Cardiac muscle cell (in vitro differentiated cells and primary cell): ENCODE results near the gene SLX4IP. TPM values are rescaled to one million over a fixed set of nuclear protein-coding genes. Genes with fewer than 3 reads are reported as not detected.

Experiments
- DNase-seq, 2 donors: peaks; one replicate each; pipeline versions ENCODE4 v3.0.0 to v3.0.0-alpha.2; 2010 to 2017; ENCODE audit warnings: low read depth in 1 of 2, low spot score in 1 of 2
- H3K27ac ChIP-seq: fragments of 200-600 bp; sonication (generic); 2 replicates; pipeline ENCODE4 v1.5.1; 2016
- H3K27me3 ChIP-seq: fragments of 200-600 bp; sonication (generic); 2 replicates; pipeline ENCODE4 v1.6.0; 2016; ENCODE audit warnings: control low read depth
- H3K36me3 ChIP-seq: fragments of 200-600 bp; sonication (generic); 2 replicates; pipeline ENCODE4 v1.5.1; 2016; ENCODE audit warnings: control low read depth
- H3K4me1 ChIP-seq: fragments of 200-600 bp; sonication (generic); 2 replicates; pipeline ENCODE4 v1.8.1; 2017; ENCODE audit warnings: low read depth, mild to moderate bottlenecking, mixed run types
- H3K4me3 ChIP-seq: fragments of 200-600 bp; sonication (generic); 2 replicates; pipeline ENCODE4 v1.5.1; 2016; ENCODE audit warnings: mild to moderate bottlenecking
- H3K9me3 ChIP-seq: fragments of 200-600 bp; sonication (generic); 2 replicates; pipeline ENCODE4 v1.5.1; 2017; ENCODE audit warnings: low read depth, mild to moderate bottlenecking, control low read depth
- CTCF ChIP-seq: IDR thresholded peaks from 2 replicates; pipeline ENCODE4 v1.5.1; 2012; ENCODE audit warnings: low read depth, mild to moderate bottlenecking, low read length
- polyA plus RNA-seq: library from polyadenylated mRNA; unstranded; fragments of >200 nt; fragmentation: Nextera tagmentation; extraction: Ambion mirVana; gene quantifications from 2 replicates; pipeline ENCODE4 v1.2.1, GENCODE V29; 2016
- total RNA-seq: library from RNA; depleted of rRNA; stranded (reverse); fragments of >200 nt; gene quantifications from 2 replicates; pipeline ENCODE4 v1.2.3, GENCODE V29; 2016

SLX4IP gene
- total and polyA plus RNA-seq, 2 experiments from 2014 or later: 2.5 to 4.1 TPM

GRCh38 chr20:10626896-10627295 is 191.8 kb downstream of the SLX4IP start:
- no peaks in the 10 kb centered on the region for H3K27me3 ChIP-seq
- H3K4me3 ChIP-seq: no peak overlapping the region
- no peaks in the 10 kb centered on the region for H3K36me3 ChIP-seq
- H3K27ac ChIP-seq: no peak overlapping the region
- H3K4me1 ChIP-seq: peaks cover 11% of the 10 kb centered on the region
- no peak for TF ChIP-seq CTCF
- peak in 1 of 2 donors; percentile 78 for DNase-seq
- no peaks in the 10 kb centered on the region for H3K9me3 ChIP-seq

- H3K27ac ChIP-seq: peak overlapping the region; percentile 49
Observed at GRCh38 chr20:10629946-10630650, 195.0 kb downstream of the SLX4IP start.

GRCh38 chr20:10631126-10631525 is 196.0 kb downstream of the SLX4IP start:
- Histone ChIP-seq H3K9me3 (no peaks in the 10 kb centered on the region), H3K27ac (no peak overlapping the region), H3K4me3 (no peak overlapping the region), H3K4me1 (peaks cover 11% of the 10 kb centered on the region), H3K36me3 (no peaks in the 10 kb centered on the region), H3K27me3 (no peaks in the 10 kb centered on the region)
- DNase-seq: no peak
- TF ChIP-seq CTCF: no peak

More at GRCh38 chr20:10629946-10630650, 195.0 kb downstream of the SLX4IP start:
- no peak for DNase-seq
- TF ChIP-seq CTCF: no peak
- no peaks in the 10 kb centered on the region for H3K27me3 ChIP-seq
- no peaks in the 10 kb centered on the region for H3K36me3 ChIP-seq
- no peak overlapping the region for H3K4me3 ChIP-seq
- no peaks in the 10 kb centered on the region for H3K9me3 ChIP-seq
- peaks cover 11% of the 10 kb centered on the region for H3K4me1 ChIP-seq

- Histone ChIP-seq H3K27me3 (no peaks in the 10 kb centered on the region), H3K4me1 (peaks cover 11% of the 10 kb centered on the region), H3K9me3 (no peaks in the 10 kb centered on the region), H3K36me3 (no peaks in the 10 kb centered on the region), H3K4me3 (no peak overlapping the region), H3K27ac (no peak overlapping the region)
- DNase-seq: no peak
- no peak for TF ChIP-seq CTCF
Observed at GRCh38 chr20:10632721-10633509, 197.8 kb downstream of the SLX4IP start.

- H3K9me3 ChIP-seq: no peaks in the 10 kb centered on the region
- TF ChIP-seq CTCF: no peak
- H3K4me1 ChIP-seq: peaks cover 11% of the 10 kb centered on the region
- no peak overlapping the region for H3K27ac ChIP-seq
- no peak overlapping the region for H3K4me3 ChIP-seq
- DNase-seq: no peak
- peaks cover 2% of the 10 kb centered on the region for H3K36me3 ChIP-seq
- no peaks in the 10 kb centered on the region for H3K27me3 ChIP-seq
Observed at GRCh38 chr20:10633718-10634117, 198.6 kb downstream of the SLX4IP start.
